Glutamatergic neuron (in vitro differentiated cells): ENCODE results near the gene DEPDC5. TPM values are rescaled to one million over a fixed set of nuclear protein-coding genes. Genes with fewer than 3 reads are reported as not detected.
"Not testable (repeated sequence)": the region's sequence is repeated elsewhere in the genome, so short reads cannot be mapped to it uniquely, and the experiment has no call there.

Experiments used
- DNase-seq: peaks from one replicate; pipeline ENCODE4 v3.0.0; 2022
- H3K27ac Mint-ChIP-seq: one replicate; pipeline ENCODE4 v1.8.0; 2020; ENCODE audit warnings: mild to moderate bottlenecking, mixed read lengths, inconsistent platforms; ENCODE audit not compliant: unreplicated experiment
- H3K27me3 Mint-ChIP-seq: one replicate; pipeline ENCODE4 v1.8.0; 2020; ENCODE audit warnings: mild to moderate bottlenecking, moderate library complexity, mixed read lengths, inconsistent platforms; ENCODE audit not compliant: unreplicated experiment
- H3K36me3 Mint-ChIP-seq: one replicate; pipeline ENCODE4 v1.8.0; 2020; ENCODE audit warnings: mild to moderate bottlenecking, mixed read lengths, inconsistent platforms; ENCODE audit not compliant: unreplicated experiment
- H3K4me1 Mint-ChIP-seq: one replicate; pipeline ENCODE4 v1.8.0; 2020; ENCODE audit warnings: mild to moderate bottlenecking, low read depth, mixed read lengths, inconsistent platforms; ENCODE audit not compliant: unreplicated experiment
- H3K4me3 Mint-ChIP-seq: one replicate; pipeline ENCODE4 v1.8.0; 2020; ENCODE audit warnings: mild to moderate bottlenecking, mixed read lengths, inconsistent platforms; ENCODE audit not compliant: unreplicated experiment
- H3K9me3 Mint-ChIP-seq: one replicate; pipeline ENCODE4 v1.8.0; 2020; ENCODE audit warnings: mild to moderate bottlenecking, moderate library complexity, mixed read lengths, inconsistent platforms; ENCODE audit not compliant: unreplicated experiment
- CTCF ChIP-seq: fragments of 200-600 bp; sonication (generic); IDR thresholded peaks from one replicate; pipeline ENCODE4 v1.5.0; 2021; ENCODE audit not compliant: partially characterized antibody, unreplicated experiment
- total RNA-seq: library from RNA; stranded (reverse); fragmentation: NEBNext Ultra II Directional; extraction: Animal tissue kit (Norgen Biotek cat#: 25700); gene quantifications from one replicate; pipeline ENCODE4 v1.2.1, GENCODE V29; 2021; ENCODE audit not compliant: unreplicated experiment

Gene DEPDC5
- total RNA-seq, 1 donor from 2014 or later = 32.0 TPM

GRCh38 chr22:31814942-31815341 is 61.1 kb downstream of the DEPDC5 start:
- DNase-seq = no peak
- Mint-ChIP-seq H3K27me3 (no peaks in the 10 kb centered on the region), H3K27ac (no peak overlapping the region), H3K36me3 (no peaks in the 10 kb centered on the region), H3K4me1 (no peaks in the 10 kb centered on the region), H3K4me3 (no peak overlapping the region), H3K9me3 (no peaks in the 10 kb centered on the region)
- TF ChIP-seq CTCF = no peak

GRCh38 chr22:31815383-31815814 is 61.6 kb downstream of the DEPDC5 start:
- H3K27me3 Mint-ChIP-seq, H3K27ac Mint-ChIP-seq, H3K4me1 Mint-ChIP-seq, H3K4me3 Mint-ChIP-seq, H3K9me3 Mint-ChIP-seq, DNase-seq, H3K36me3 Mint-ChIP-seq: not testable (repeated sequence)

GRCh38 chr22:31816750-31817149 is 62.9 kb downstream of the DEPDC5 start:
- Mint-ChIP-seq H3K4me1 (no peaks in the 10 kb centered on the region), H3K36me3 (no peaks in the 10 kb centered on the region), H3K27me3 (no peaks in the 10 kb centered on the region), H3K9me3 (peaks cover 1% of the 10 kb centered on the region), H3K4me3 (no peak overlapping the region), H3K27ac (no peak overlapping the region)
- no peak for DNase-seq
- TF ChIP-seq CTCF = no peak

- H3K36me3 Mint-ChIP-seq = no peaks in the 10 kb centered on the region
- no peak overlapping the region for H3K4me3 Mint-ChIP-seq
- no peak overlapping the region for H3K27ac Mint-ChIP-seq
- no peak for DNase-seq
- no peak for TF ChIP-seq CTCF
- no peaks in the 10 kb centered on the region for H3K27me3 Mint-ChIP-seq
- H3K4me1 Mint-ChIP-seq = no peaks in the 10 kb centered on the region
- H3K9me3 Mint-ChIP-seq = peaks cover 1% of the 10 kb centered on the region
Observed at GRCh38 chr22:31818481-31819392, 64.9 kb downstream of the DEPDC5 start.

GRCh38 chr22:31820655-31821054 is 66.8 kb downstream of the DEPDC5 start:
- H3K4me1 Mint-ChIP-seq = no peaks in the 10 kb centered on the region
- no peaks in the 10 kb centered on the region for H3K27me3 Mint-ChIP-seq
- H3K36me3 Mint-ChIP-seq = no peaks in the 10 kb centered on the region
- no peak overlapping the region for H3K27ac Mint-ChIP-seq
- no peak for TF ChIP-seq CTCF
- no peak overlapping the region for H3K4me3 Mint-ChIP-seq
- peaks cover 1% of the 10 kb centered on the region for H3K9me3 Mint-ChIP-seq
- DNase-seq = no peak
